GM23248 (cell line): ENCODE measurements around the gene RESF1. TPM values are rescaled to one million over a fixed set of nuclear protein-coding genes. Genes with fewer than 3 reads are reported as not detected.

Source experiments
- DNase-seq: peaks from one replicate; pipeline ENCODE4 v3.0.0-alpha.2; 2015
- H2AFZ ChIP-seq: fragments of 200-600 bp; sonication (generic); 2 replicates; pipeline ENCODE4 v1.6.1; 2016; ENCODE audit warnings: antibody characterized with exemption
- H3F3A ChIP-seq: fragments of 200-600 bp; sonication (generic); 2 replicates; pipeline ENCODE4 v1.6.1; 2016; ENCODE audit warnings: mild to moderate bottlenecking, antibody characterized with exemption, mixed run types; ENCODE audit not compliant: insufficient read depth
- H3K27ac ChIP-seq: fragments of 200-600 bp; sonication (generic); 2 replicates; pipeline ENCODE4 v1.5.1; 2016; ENCODE audit warnings: mild to moderate bottlenecking
- H3K27me3 ChIP-seq: fragments of 200-600 bp; sonication (generic); replicated peaks from 2 replicates; pipeline ENCODE4 v1.6.1; 2016; ENCODE audit warnings: mild to moderate bottlenecking; ENCODE audit not compliant: insufficient read depth
- H3K36me3 ChIP-seq: fragments of 200-600 bp; sonication (generic); 2 replicates; pipeline ENCODE4 v1.6.1; 2016; ENCODE audit warnings: low read depth, mild to moderate bottlenecking
- H3K4me1 ChIP-seq: fragments of 200-600 bp; sonication (generic); 2 replicates; pipeline ENCODE4 v1.6.1; 2016; ENCODE audit warnings: mild to moderate bottlenecking; ENCODE audit not compliant: insufficient read depth
- H3K4me2 ChIP-seq: fragments of 200-600 bp; sonication (generic); one replicate; pipeline ENCODE4 v1.6.1; 2016; ENCODE audit warnings: mild to moderate bottlenecking; ENCODE audit not compliant: unreplicated experiment
- H3K4me3 ChIP-seq: fragments of 200-600 bp; sonication (generic); 2 replicates; pipeline ENCODE4 v1.5.1; 2016; ENCODE audit warnings: mild to moderate bottlenecking
- H3K79me2 ChIP-seq: fragments of 200-600 bp; sonication (generic); 2 replicates; pipeline ENCODE4 v1.6.1; 2016; ENCODE audit warnings: mild to moderate bottlenecking; ENCODE audit not compliant: insufficient read depth
- H3K9ac ChIP-seq: fragments of 200-600 bp; sonication (generic); 2 replicates; pipeline ENCODE4 v1.6.1; 2016; ENCODE audit warnings: mild to moderate bottlenecking
- H3K9me2 ChIP-seq: fragments of 200-600 bp; sonication (generic); 2 replicates; pipeline ENCODE4 v1.6.1; 2016; ENCODE audit warnings: mixed run types, mild to moderate bottlenecking, moderate library complexity; ENCODE audit not compliant: insufficient read depth
- H3K9me3 ChIP-seq: fragments of 200-600 bp; sonication (generic); one replicate; pipeline ENCODE4 v1.6.1; 2017; ENCODE audit warnings: low read depth
- H4K20me1 ChIP-seq: fragments of 200-600 bp; sonication (generic); 2 replicates; pipeline ENCODE4 v1.6.0; 2016; ENCODE audit not compliant: insufficient read depth
- EZH2 ChIP-seq: fragments of 200-600 bp; sonication (generic); IDR thresholded peaks from 2 replicates; pipeline ENCODE4 v1.6.1; 2018; ENCODE audit warnings: antibody characterized with exemption, mild to moderate bottlenecking; ENCODE audit not compliant: insufficient read depth, poor library complexity, severe bottlenecking
- EZH2phosphoT487 ChIP-seq: fragments of 200-600 bp; sonication (generic); IDR thresholded peaks from 2 replicates; pipeline ENCODE4 v1.6.1; 2018; ENCODE audit warnings: antibody characterized with exemption, moderate library complexity, mild to moderate bottlenecking, low read depth; ENCODE audit not compliant: insufficient read depth
- WGBS, 2 experiments: methylation state at CpG; one replicate each; pipeline ENCODE4 v1.1.6; 2015 to 2017; ENCODE audit warnings: low lambda C conversion rate in 2 of 2, low coverage in 1 of 2; ENCODE audit errors: missing lambda C conversion rate in 2 of 2; 5-methylcytosine and 5-hydroxymethylcytosine counted together
- in situ Hi-C: fragments of 300-500 bp; cut with MboI; formaldehyde crosslinking; loops from 2 replicates; pipeline ENCODE4 v1.15.0; 2020
- polyA plus RNA-seq: library from polyadenylated mRNA; unstranded; fragments of >200 nt; fragmentation: Nextera tagmentation; extraction: Ambion mirVana; gene quantifications from 2 replicates; pipeline ENCODE4 v1.2.1, GENCODE V29; 2016
- total RNA-seq: library from RNA; depleted of rRNA; stranded (reverse); fragments of >200 nt; shearing (Covaris generic); gene quantifications from 2 replicates; pipeline ENCODE4 v1.2.3, GENCODE V29; 2014

The RESF1 gene
- total and polyA plus RNA-seq, 2 experiments from 2014 or later, result 8.3 to 8.4 TPM

DNA sequence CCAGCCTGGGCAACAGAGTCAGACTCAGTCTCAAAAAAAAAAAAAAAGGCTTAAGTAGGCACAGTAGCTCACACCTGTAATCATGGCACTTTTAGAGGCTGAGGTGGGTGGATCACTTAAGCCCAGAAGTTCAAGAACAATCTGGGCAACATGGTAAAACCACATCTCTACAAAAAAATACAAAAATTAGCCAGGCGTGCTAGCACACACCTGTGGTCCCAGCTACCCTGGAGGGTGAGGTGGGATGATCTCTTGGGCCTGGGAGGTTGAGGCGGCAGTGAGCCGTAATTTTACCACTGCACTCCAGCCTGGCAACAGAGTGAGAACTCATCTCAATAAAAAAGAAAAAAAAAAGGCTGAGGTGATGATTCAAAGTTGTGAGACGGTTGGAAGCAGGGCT lies 9.1 kb upstream of the RESF1 start:
- H3K4me2 ChIP-seq, result no peak overlapping the region
- DNase-seq, result no peak
- H3K9me3 ChIP-seq, result no peaks in the 10 kb centered on the region
- H3K4me1 ChIP-seq, result no peaks in the 10 kb centered on the region
- no peaks in the 10 kb centered on the region for H3F3A ChIP-seq
- H3K9ac ChIP-seq, result no peak overlapping the region
- WGBS, 2 experiments, result 63 to 68% methylated on average over 4 of the region's 4 CpGs
- in situ Hi-C loops, result loop anchor here (25.0 kb wide), 1 partner anchor 288 kb away; the partner anchor contains the start of gene ETFBKMT
- TF ChIP-seq EZH2, result no peak
- TF ChIP-seq EZH2phosphoT487, result no peak
- H3K4me3 ChIP-seq, result no peak overlapping the region
- no peak overlapping the region for H2AFZ ChIP-seq
- no peaks in the 10 kb centered on the region for H3K9me2 ChIP-seq
- no peaks in the 10 kb centered on the region for H3K36me3 ChIP-seq
- H3K27me3 ChIP-seq, result no peaks in the 10 kb centered on the region
- H4K20me1 ChIP-seq, result no peaks in the 10 kb centered on the region
- H3K27ac ChIP-seq, result no peak overlapping the region
- no peaks in the 10 kb centered on the region for H3K79me2 ChIP-seq

DNA sequence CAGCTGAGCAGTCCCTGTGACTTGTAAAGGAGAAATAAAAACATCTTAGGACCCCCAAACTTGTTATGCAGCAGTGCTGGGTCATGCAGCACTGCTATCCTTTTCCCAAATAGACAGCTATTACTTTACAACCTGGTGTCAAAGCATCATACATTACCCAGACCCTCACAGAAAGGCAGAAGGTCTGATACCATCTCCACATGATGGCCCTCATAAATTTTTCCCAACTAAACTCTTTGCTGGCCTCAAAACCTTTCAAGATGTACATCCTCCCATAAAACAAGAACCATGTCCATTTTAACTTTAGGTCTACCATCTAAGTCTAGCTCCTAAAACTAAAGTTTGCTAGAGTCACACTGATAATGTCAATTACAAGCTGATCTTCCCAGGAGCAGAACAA lies 8.7 kb upstream of the RESF1 start:
- H3K4me1 ChIP-seq, result no peaks in the 10 kb centered on the region
- H3K9me2 ChIP-seq, result no peaks in the 10 kb centered on the region
- no peaks in the 10 kb centered on the region for H3K9me3 ChIP-seq
- H3K9ac ChIP-seq, result no peak overlapping the region
- H3K27ac ChIP-seq, result no peak overlapping the region
- no peak overlapping the region for H3K4me2 ChIP-seq
- H3K36me3 ChIP-seq, result no peaks in the 10 kb centered on the region
- no peaks in the 10 kb centered on the region for H3K79me2 ChIP-seq
- H4K20me1 ChIP-seq, result no peaks in the 10 kb centered on the region
- in situ Hi-C loops, result loop anchor here (25.0 kb wide), 1 partner anchor 288 kb away; the partner anchor contains the start of gene ETFBKMT
- no peak overlapping the region for H3K4me3 ChIP-seq
- DNase-seq, result no peak
- TF ChIP-seq EZH2phosphoT487 (no peak), EZH2 (no peak)
- no peaks in the 10 kb centered on the region for H3K27me3 ChIP-seq
- no peak overlapping the region for H2AFZ ChIP-seq
- no peaks in the 10 kb centered on the region for H3F3A ChIP-seq

DNA sequence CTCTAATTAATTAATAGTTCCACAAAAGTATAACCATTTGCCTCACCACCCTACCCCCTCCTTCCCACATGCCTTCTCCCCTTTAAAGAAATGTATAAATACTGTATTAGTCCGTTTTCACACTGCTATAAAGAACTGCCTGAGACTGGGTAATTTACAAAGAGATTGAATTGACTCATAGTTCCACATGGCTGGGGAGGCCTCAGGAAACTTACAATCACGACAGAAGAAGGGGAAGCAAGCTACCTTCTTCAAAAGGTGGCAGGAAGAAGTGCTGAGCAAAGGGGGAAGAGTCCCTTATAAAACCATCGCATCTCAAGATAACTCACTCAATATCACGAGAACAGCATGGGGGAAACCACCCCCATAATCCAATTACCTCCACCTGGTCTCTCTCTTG lies 8.2 kb upstream of the RESF1 start:
- Histone ChIP-seq H3K27ac (no peak overlapping the region), H3K27me3 (no peaks in the 10 kb centered on the region), H3K9me2 (no peaks in the 10 kb centered on the region), H2AFZ (no peak overlapping the region), H3K9ac (no peak overlapping the region), H3K4me1 (no peaks in the 10 kb centered on the region), H3K36me3 (no peaks in the 10 kb centered on the region), H3K79me2 (no peaks in the 10 kb centered on the region), H4K20me1 (no peaks in the 10 kb centered on the region), H3F3A (no peaks in the 10 kb centered on the region), H3K4me2 (no peak overlapping the region), H3K9me3 (no peaks in the 10 kb centered on the region), H3K4me3 (no peak overlapping the region)
- DNase-seq, result no peak
- TF ChIP-seq EZH2 (no peak), EZH2phosphoT487 (no peak)
- in situ Hi-C loops, result loop anchor here (25.0 kb wide), 1 partner anchor 289 kb away; the partner anchor contains the start of gene ETFBKMT
- 34 to 35% methylated on average over 4 of the region's 4 CpGs for WGBS, 2 experiments

DNA sequence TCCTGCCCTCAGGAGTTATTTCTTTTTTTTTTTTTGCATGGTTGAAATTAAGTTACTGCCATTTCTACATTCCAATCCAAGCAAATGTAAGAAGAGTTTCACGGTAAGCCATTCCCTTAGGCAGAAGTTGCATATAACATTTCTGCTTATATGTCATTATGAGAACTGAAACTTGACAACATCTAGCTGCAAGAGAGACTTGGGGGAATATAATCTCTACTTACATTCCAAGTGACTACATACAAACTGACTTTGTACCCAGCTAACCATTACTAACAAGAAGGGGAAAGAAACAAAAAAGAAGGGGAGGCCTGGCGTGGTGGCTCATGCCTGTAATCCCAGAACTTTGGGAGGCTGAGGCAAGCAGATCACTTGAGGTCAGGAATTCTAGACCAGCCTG lies 7.3 kb upstream of the RESF1 start:
- no peaks in the 10 kb centered on the region for H3F3A ChIP-seq
- H4K20me1 ChIP-seq, result no peaks in the 10 kb centered on the region
- in situ Hi-C loops, result loop anchor here (25.0 kb wide), 1 partner anchor 290 kb away; the partner anchor contains the start of gene ETFBKMT
- 91% methylated on average over 2 of the region's 2 CpGs for WGBS, 2 experiments
- no peak overlapping the region for H3K4me2 ChIP-seq
- H3K4me1 ChIP-seq, result no peaks in the 10 kb centered on the region
- no peak overlapping the region for H3K9ac ChIP-seq
- no peaks in the 10 kb centered on the region for H3K27me3 ChIP-seq
- no peak for TF ChIP-seq EZH2
- no peak for TF ChIP-seq EZH2phosphoT487
- no peaks in the 10 kb centered on the region for H3K36me3 ChIP-seq
- H3K79me2 ChIP-seq, result no peaks in the 10 kb centered on the region
- H3K27ac ChIP-seq, result no peak overlapping the region
- H3K9me3 ChIP-seq, result no peaks in the 10 kb centered on the region
- DNase-seq, result no peak
- no peak overlapping the region for H2AFZ ChIP-seq
- no peaks in the 10 kb centered on the region for H3K9me2 ChIP-seq
- H3K4me3 ChIP-seq, result no peak overlapping the region

DNA sequence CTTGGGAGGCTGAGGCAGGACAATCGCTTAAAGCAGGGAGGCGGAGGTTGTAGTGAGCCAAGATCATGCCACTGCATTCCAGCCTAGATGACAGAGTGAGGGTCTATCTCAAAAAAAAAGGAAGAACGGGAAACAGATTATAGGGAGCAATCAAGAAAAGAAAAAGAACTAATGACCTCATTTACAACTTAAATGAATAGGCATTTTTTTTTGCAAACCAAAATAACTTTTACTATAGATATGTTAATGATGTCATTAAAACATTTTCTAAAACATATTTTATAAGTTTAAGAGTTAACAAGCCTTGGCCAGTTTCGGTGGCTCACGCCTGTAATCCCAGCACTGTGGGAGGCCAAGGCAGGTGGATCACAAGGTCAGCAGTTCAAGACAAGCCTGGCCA lies 6.8 kb upstream of the RESF1 start:
- no peaks in the 10 kb centered on the region for H4K20me1 ChIP-seq
- TF ChIP-seq EZH2 (no peak), EZH2phosphoT487 (no peak)
- no peak overlapping the region for H3K4me3 ChIP-seq
- no peaks in the 10 kb centered on the region for H3K27me3 ChIP-seq
- no peak overlapping the region for H3K4me2 ChIP-seq
- WGBS, 2 experiments, result 85 to 91% methylated on average over 5 of the region's 5 CpGs
- no peak overlapping the region for H3K9ac ChIP-seq
- H3K27ac ChIP-seq, result no peak overlapping the region
- no peak overlapping the region for H2AFZ ChIP-seq
- in situ Hi-C loops, result loop anchor here (25.0 kb wide), 1 partner anchor 290 kb away; the partner anchor contains the start of gene ETFBKMT
- DNase-seq, result no peak
- no peaks in the 10 kb centered on the region for H3K79me2 ChIP-seq
- no peaks in the 10 kb centered on the region for H3K4me1 ChIP-seq
- no peaks in the 10 kb centered on the region for H3F3A ChIP-seq
- no peaks in the 10 kb centered on the region for H3K9me2 ChIP-seq
- no peaks in the 10 kb centered on the region for H3K36me3 ChIP-seq
- H3K9me3 ChIP-seq, result no peaks in the 10 kb centered on the region
